GM12878 (cell line): ENCODE measurements around the gene ADSL. TPM values are rescaled to one million over a fixed set of nuclear protein-coding genes. Genes with fewer than 3 reads are reported as not detected.

Source experiments
- CHD2 ChIP-seq: IDR thresholded peaks from 2 replicates; pipeline ENCODE4 v1.6.1; 2011; ENCODE audit warnings: low read depth, low read length, improper control_type of control experiment, borderline replicate concordance
- KAT2A ChIP-seq: conservative IDR thresholded peaks from 2 replicates; pipeline ENCODE4 v1.6.1; 2011; ENCODE audit warnings: low read depth, low read length; ENCODE audit not compliant: control insufficient read depth
- NRF1 ChIP-seq: conservative IDR thresholded peaks from 2 replicates; pipeline ENCODE4 v1.6.1; 2011; ENCODE audit warnings: mild to moderate bottlenecking, low read depth, low read length, improper control_type of control experiment
- ZNF274 ChIP-seq: IDR thresholded peaks from one replicate; pipeline ENCODE4 v1.8.0; 2011; ENCODE audit not compliant: insufficient read length, insufficient read depth
- polyA plus RNA-seq, 11 experiments: library from polyadenylated mRNA; depleted of rRNA in 4 of 11; unstranded in 6 of 11; stranded (reverse) in 5 of 11; fragments of >200 nt; fragmentation: Nextera tagmentation in 4 of 11; fragmentation: Illumina TruSeq in 1 of 11; extraction: Ambion mirVana in 4 of 11; extraction: Trizol in 1 of 11; gene quantifications; 1 replicate in 1 of 11; 2 replicates in 10 of 11; pipeline versions ENCODE4 v1.2.1 to v1.2.3, GENCODE V29; 2011 to 2016; ENCODE audit warnings: inconsistent platforms in 2 of 11, missing spikeins in 2 of 11, low read depth in 1 of 11
- total RNA-seq, 4 experiments: library from RNA; depleted of rRNA in 3 of 4; stranded (reverse); fragments of >200 nt in 3 of 4; fragmentation: Illumina TruSeq in 1 of 4; extraction: Trizol in 1 of 4; gene quantifications; 2 replicates each; pipeline versions ENCODE4 v1.2.1 to v1.2.3, GENCODE V29; 2013 to 2021
- TF ChIP-seq, protein P1 (sequence below): IDR thresholded peaks from 2 replicates; pipeline ENCODE4 v1.6.1; 2012; ENCODE audit warnings: low read depth, low read length, improper control_type of control experiment
- TF ChIP-seq, protein P2 (sequence below): fragments of 450-650 bp; IDR thresholded peaks from 2 replicates; pipeline ENCODE4 v1.6.1; 2017; ENCODE audit warnings: mild to moderate bottlenecking
- TF ChIP-seq, protein P3 (sequence below): fragments of 450-650 bp; IDR thresholded peaks from 2 replicates; pipeline ENCODE4 v1.6.1; 2017; ENCODE audit warnings: mild to moderate bottlenecking, moderate library complexity

The ADSL gene
- total and polyA plus RNA-seq, 10 of the 15 experiments (the other 5 are each of a cell fraction or from before 2014, with no cell fraction given): 126 to 313 (median 143) TPM

DNA sequence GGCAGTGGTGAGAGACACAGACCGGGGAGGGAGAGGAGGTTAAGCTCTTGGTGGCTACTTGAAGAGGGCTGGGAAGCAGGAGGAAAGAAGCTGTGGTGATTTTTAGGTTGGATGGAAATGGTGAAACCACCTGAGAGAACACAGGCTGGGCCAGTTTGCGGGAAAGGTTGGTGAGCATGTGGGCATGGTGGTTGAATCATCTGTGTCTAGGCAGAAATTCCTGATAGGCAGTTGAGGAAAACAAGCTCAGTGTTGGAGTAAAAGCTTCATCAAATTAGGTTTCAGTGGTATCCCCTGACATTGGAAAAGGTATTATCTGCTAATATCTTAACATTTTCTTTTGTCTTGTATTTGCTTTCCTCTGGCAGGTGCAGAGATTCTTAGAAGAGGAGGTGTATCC is 19.8 kb downstream of the ADSL start (continued):
- TF ChIP-seq, protein P1, sequence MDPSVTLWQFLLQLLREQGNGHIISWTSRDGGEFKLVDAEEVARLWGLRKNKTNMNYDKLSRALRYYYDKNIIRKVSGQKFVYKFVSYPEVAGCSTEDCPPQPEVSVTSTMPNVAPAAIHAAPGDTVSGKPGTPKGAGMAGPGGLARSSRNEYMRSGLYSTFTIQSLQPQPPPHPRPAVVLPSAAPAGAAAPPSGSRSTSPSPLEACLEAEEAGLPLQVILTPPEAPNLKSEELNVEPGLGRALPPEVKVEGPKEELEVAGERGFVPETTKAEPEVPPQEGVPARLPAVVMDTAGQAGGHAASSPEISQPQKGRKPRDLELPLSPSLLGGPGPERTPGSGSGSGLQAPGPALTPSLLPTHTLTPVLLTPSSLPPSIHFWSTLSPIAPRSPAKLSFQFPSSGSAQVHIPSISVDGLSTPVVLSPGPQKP: no peak
- TF ChIP-seq NRF1: no peak
- no peak for TF ChIP-seq CHD2
- TF ChIP-seq KAT2A: no peak
- TF ChIP-seq, protein P2, sequence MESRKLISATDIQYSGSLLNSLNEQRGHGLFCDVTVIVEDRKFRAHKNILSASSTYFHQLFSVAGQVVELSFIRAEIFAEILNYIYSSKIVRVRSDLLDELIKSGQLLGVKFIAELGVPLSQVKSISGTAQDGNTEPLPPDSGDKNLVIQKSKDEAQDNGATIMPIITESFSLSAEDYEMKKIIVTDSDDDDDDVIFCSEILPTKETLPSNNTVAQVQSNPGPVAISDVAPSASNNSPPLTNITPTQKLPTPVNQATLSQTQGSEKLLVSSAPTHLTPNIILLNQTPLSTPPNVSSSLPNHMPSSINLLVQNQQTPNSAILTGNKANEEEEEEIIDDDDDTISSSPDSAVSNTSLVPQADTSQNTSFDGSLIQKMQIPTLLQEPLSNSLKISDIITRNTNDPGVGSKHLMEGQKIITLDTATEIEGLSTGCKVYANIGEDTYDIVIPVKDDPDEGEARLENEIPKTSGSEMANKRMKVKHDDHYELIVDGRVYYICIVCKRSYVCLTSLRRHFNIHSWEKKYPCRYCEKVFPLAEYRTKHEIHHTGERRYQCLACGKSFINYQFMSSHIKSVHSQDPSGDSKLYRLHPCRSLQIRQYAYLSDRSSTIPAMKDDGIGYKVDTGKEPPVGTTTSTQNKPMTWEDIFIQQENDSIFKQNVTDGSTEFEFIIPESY: no peak
- TF ChIP-seq, protein P3, sequence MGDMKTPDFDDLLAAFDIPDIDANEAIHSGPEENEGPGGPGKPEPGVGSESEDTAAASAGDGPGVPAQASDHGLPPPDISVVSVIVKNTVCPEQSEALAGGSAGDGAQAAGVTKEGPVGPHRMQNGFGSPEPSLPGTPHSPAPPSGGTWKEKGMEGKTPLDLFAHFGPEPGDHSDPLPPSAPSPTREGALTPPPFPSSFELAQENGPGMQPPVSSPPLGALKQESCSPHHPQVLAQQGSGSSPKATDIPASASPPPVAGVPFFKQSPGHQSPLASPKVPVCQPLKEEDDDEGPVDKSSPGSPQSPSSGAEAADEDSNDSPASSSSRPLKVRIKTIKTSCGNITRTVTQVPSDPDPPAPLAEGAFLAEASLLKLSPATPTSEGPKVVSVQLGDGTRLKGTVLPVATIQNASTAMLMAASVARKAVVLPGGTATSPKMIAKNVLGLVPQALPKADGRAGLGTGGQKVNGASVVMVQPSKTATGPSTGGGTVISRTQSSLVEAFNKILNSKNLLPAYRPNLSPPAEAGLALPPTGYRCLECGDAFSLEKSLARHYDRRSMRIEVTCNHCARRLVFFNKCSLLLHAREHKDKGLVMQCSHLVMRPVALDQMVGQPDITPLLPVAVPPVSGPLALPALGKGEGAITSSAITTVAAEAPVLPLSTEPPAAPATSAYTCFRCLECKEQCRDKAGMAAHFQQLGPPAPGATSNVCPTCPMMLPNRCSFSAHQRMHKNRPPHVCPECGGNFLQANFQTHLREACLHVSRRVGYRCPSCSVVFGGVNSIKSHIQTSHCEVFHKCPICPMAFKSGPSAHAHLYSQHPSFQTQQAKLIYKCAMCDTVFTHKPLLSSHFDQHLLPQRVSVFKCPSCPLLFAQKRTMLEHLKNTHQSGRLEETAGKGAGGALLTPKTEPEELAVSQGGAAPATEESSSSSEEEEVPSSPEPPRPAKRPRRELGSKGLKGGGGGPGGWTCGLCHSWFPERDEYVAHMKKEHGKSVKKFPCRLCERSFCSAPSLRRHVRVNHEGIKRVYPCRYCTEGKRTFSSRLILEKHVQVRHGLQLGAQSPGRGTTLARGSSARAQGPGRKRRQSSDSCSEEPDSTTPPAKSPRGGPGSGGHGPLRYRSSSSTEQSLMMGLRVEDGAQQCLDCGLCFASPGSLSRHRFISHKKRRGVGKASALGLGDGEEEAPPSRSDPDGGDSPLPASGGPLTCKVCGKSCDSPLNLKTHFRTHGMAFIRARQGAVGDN: no peak
- no peak for TF ChIP-seq ZNF274
- TF ChIP-seq, all 136 proteins: peak for 0
